ENCODE data around the gene PHF21B.
"Not testable (repeated sequence)": the region's sequence is repeated elsewhere in the genome, so short reads cannot be mapped to it uniquely, and the experiment has no call there.

Gene PHF21B

DNA sequence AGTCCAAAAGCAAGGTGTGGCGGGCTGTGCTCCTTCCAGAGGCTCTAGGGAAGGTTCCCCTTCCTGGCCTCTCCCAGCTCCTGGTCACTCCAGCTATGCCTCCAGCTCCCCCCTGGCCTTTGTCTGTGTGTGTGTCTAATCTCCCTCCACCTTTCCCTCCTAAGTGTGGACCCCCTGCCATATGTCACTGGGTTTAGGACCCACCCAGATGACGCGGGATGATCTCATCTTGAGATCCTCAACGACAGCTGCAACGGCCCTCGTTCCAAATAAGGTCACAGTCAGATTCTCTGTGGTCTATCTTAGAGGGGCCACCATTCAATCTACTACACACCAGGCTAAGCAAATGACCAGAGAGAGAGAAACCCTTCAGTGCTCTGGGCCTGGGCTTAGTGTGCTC, 149.5 kb downstream of the PHF21B start:
- Mint-ChIP-seq H3K27me3 (peaks cover 5 to 9% of the 10 kb centered on the region in 2 donors), H3K4me3 (no peak overlapping the region), H3K27ac (no peak overlapping the region), H3K36me3 (no peaks in the 10 kb centered on the region), H3K4me1 (no peaks in the 10 kb centered on the region), H3K9me3 (no peaks in the 10 kb centered on the region)
- no peak for DNase-seq
- no peak for ATAC-seq (replicated peaks)

GRCh38 chr22:44859641-44860040, 150.2 kb downstream of the PHF21B start:
- H3K27me3 Mint-ChIP-seq = peaks cover 5 to 9% of the 10 kb centered on the region in 2 donors
- H3K36me3 Mint-ChIP-seq = no peaks in the 10 kb centered on the region
- H3K4me3 Mint-ChIP-seq = no peak overlapping the region
- no peak overlapping the region for H3K27ac Mint-ChIP-seq
- H3K9me3 Mint-ChIP-seq = no peaks in the 10 kb centered on the region
- no peak for ATAC-seq (replicated peaks)
- no peaks in the 10 kb centered on the region for H3K4me1 Mint-ChIP-seq
- DNase-seq = no peak

DNA sequence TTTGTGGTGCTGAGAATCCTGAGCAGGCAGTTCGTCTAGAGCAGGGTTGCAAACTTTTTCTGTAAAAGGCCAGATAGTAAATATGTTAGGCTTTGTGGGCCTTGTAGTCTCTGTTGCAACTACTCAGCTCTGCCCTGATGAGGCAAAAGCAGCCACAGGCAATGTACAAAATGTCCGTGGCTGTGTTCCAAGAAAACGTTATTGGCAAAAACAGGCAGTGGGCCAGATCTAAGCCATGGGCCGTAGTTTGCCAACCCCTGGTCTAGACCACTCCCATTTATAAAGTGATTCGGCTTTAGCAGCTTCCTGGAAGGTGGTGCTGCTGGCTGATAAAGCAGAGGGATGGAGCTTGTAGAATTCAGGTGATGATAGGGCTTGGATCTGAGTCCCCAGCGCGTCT, 151.0 kb downstream of the PHF21B start:
- not testable (repeated sequence) for H3K9me3 Mint-ChIP-seq; ATAC-seq (replicated peaks); H3K27me3 Mint-ChIP-seq; H3K36me3 Mint-ChIP-seq; H3K4me1 Mint-ChIP-seq; H3K4me3 Mint-ChIP-seq; H3K27ac Mint-ChIP-seq; DNase-seq

GRCh38 chr22:44855855-44856254, 153.9 kb downstream of the PHF21B start:
- Mint-ChIP-seq H3K27ac (no peak overlapping the region), H3K9me3 (no peaks in the 10 kb centered on the region), H3K36me3 (no peaks in the 10 kb centered on the region), H3K4me3 (no peak overlapping the region), H3K4me1 (no peaks in the 10 kb centered on the region), H3K27me3 (peaks cover 0 to 12% of the 10 kb centered on the region in 2 donors)
- ATAC-seq (replicated peaks) (no peak), DNase-seq (no peak)

DNA sequence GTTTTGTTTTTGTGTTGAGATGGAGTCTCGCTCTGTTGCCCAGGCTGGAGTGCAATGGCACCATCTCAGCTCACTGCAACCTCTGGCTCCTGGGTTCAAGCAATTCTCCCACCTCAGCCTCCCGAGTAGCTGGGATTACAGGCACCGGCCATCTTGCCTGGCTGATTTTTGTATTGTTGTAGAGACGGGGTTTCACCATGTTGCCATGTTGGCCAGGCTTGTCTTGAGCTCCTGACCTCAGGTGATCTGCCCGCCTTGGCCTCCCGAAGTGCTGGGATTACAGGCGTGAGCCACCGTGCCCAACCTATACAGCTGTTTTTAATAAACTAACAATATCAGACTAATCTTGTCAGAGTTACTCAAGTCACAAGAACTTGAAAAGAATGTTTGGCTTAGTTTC, 155.2 kb downstream of the PHF21B start:
- not testable (repeated sequence) for DNase-seq; ATAC-seq (replicated peaks); H3K4me1 Mint-ChIP-seq; H3K4me3 Mint-ChIP-seq; H3K36me3 Mint-ChIP-seq; H3K27ac Mint-ChIP-seq; H3K9me3 Mint-ChIP-seq
- peaks cover 0 to 12% of the 10 kb centered on the region in 2 donors for H3K27me3 Mint-ChIP-seq

GRCh38 chr22:44850946-44851345, 158.9 kb downstream of the PHF21B start:
- no peaks in the 10 kb centered on the region for H3K4me1 Mint-ChIP-seq
- H3K27me3 Mint-ChIP-seq = peaks cover 0 to 8% of the 10 kb centered on the region in 2 donors
- H3K9me3 Mint-ChIP-seq = no peaks in the 10 kb centered on the region
- no peak overlapping the region for H3K4me3 Mint-ChIP-seq
- H3K27ac Mint-ChIP-seq = no peak overlapping the region
- DNase-seq = no peak
- ATAC-seq (replicated peaks) = no peak
- no peaks in the 10 kb centered on the region for H3K36me3 Mint-ChIP-seq

DNA sequence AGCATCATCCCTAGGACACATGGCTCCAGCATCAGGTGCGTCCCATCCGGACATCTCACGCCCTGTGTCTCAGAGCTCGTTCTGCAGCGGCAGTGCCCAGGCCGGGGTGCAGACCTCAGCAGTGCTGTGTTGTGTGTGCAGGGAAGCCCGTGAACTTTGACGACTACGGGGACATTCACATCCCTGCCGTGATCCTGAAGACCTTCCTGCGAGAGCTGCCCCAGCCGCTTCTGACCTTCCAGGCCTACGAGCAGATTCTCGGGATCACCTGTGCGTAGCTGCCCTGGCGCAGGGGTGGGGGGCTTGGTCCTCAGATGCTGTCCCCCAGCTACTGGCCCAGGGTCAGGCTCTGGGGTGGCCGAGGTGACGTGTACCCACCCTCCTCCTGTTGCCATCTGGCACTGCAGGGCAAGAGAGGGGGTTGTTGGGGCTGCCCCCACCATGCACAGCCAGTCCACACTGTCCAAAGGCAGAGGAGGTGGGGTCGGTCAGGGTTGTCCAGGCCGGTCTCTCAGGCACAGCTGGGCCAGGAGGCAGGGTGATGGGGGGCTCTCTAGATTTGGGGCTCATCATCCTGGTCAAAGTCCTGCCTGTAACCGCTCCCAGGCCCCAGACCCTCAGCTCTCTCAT, 160.9 kb downstream of the PHF21B start:
- Mint-ChIP-seq H3K27me3 (peaks cover 0 to 8% of the 10 kb centered on the region in 2 donors), H3K4me3 (no peak overlapping the region), H3K4me1 (no peaks in the 10 kb centered on the region), H3K27ac (no peak overlapping the region), H3K36me3 (no peaks in the 10 kb centered on the region), H3K9me3 (peaks cover 5 to 6% of the 10 kb centered on the region in 2 donors)
- ATAC-seq (replicated peaks) (no peak), DNase-seq (no peak)

GRCh38 chr22:44848296-44848741, 161.5 kb downstream of the PHF21B start:
- H3K27ac Mint-ChIP-seq = no peak overlapping the region
- ATAC-seq (replicated peaks) (no peak), DNase-seq (no peak)
- H3K9me3 Mint-ChIP-seq = peaks cover 5 to 6% of the 10 kb centered on the region in 2 donors
- no peak overlapping the region for H3K4me3 Mint-ChIP-seq
- peaks cover 0 to 8% of the 10 kb centered on the region in 2 donors for H3K27me3 Mint-ChIP-seq
- H3K4me1 Mint-ChIP-seq = no peaks in the 10 kb centered on the region
- no peaks in the 10 kb centered on the region for H3K36me3 Mint-ChIP-seq

DNA sequence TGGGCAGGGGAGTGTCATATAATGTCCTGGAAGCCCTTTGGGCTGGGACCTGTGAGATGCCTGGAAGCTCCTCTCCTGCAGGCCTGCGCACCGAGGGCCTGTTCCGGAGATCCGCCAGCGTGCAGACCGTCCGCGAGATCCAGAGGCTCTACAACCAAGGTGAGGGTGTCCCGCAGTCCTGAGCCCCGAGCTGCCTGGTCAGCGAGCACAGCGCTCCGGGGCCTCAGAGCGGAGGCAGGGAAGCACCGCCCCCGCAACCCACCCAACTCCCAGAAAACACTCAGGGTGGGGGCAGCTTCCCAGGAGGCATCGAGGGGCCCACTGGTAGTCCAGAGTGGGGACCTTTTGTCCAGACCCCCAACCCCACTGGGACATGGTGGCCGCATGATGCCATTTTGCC, 161.9 kb downstream of the PHF21B start:
- H3K36me3 Mint-ChIP-seq = no peaks in the 10 kb centered on the region
- DNase-seq = no peak
- no peaks in the 10 kb centered on the region for H3K4me1 Mint-ChIP-seq
- no peak for ATAC-seq (replicated peaks)
- peaks cover 5 to 6% of the 10 kb centered on the region in 2 donors for H3K9me3 Mint-ChIP-seq
- peaks cover 0 to 8% of the 10 kb centered on the region in 2 donors for H3K27me3 Mint-ChIP-seq
- no peak overlapping the region for H3K4me3 Mint-ChIP-seq
- H3K27ac Mint-ChIP-seq = no peak overlapping the region

- H3K4me3 Mint-ChIP-seq = no peak overlapping the region
- DNase-seq (no peak), ATAC-seq (replicated peaks) (no peak)
Observed at GRCh38 chr22:44847380-44847779, 162.4 kb downstream of the PHF21B start.

GRCh38 chr22:44846726-44847275, 163.0 kb downstream of the PHF21B start:
- H3K9me3 Mint-ChIP-seq = peaks cover 5 to 6% of the 10 kb centered on the region in 2 donors
- no peak overlapping the region for H3K4me3 Mint-ChIP-seq
- DNase-seq (no peak), ATAC-seq (replicated peaks) (no peak)
- no peaks in the 10 kb centered on the region for H3K4me1 Mint-ChIP-seq
- no peaks in the 10 kb centered on the region for H3K36me3 Mint-ChIP-seq
- H3K27ac Mint-ChIP-seq = no peak overlapping the region
- H3K27me3 Mint-ChIP-seq = peaks cover 0 to 3% of the 10 kb centered on the region in 2 donors

More at GRCh38 chr22:44847380-44847779, 162.4 kb downstream of the PHF21B start:
- H3K9me3 Mint-ChIP-seq = peaks cover 5 to 6% of the 10 kb centered on the region in 2 donors
- H3K36me3 Mint-ChIP-seq = no peaks in the 10 kb centered on the region
- H3K27ac Mint-ChIP-seq = no peak overlapping the region
- no peaks in the 10 kb centered on the region for H3K4me1 Mint-ChIP-seq
- H3K27me3 Mint-ChIP-seq = peaks cover 0 to 5% of the 10 kb centered on the region in 2 donors

- DNase-seq (no peak), ATAC-seq (replicated peaks) (no peak)
- no peak overlapping the region for H3K4me3 Mint-ChIP-seq
- H3K4me1 Mint-ChIP-seq = no peaks in the 10 kb centered on the region
- H3K27me3 Mint-ChIP-seq = no peaks in the 10 kb centered on the region
- no peaks in the 10 kb centered on the region for H3K36me3 Mint-ChIP-seq
- H3K9me3 Mint-ChIP-seq = peaks cover 5 to 6% of the 10 kb centered on the region in 2 donors
- H3K27ac Mint-ChIP-seq = no peak overlapping the region
Observed at GRCh38 chr22:44845796-44846720, 163.7 kb downstream of the PHF21B start.

DNA sequence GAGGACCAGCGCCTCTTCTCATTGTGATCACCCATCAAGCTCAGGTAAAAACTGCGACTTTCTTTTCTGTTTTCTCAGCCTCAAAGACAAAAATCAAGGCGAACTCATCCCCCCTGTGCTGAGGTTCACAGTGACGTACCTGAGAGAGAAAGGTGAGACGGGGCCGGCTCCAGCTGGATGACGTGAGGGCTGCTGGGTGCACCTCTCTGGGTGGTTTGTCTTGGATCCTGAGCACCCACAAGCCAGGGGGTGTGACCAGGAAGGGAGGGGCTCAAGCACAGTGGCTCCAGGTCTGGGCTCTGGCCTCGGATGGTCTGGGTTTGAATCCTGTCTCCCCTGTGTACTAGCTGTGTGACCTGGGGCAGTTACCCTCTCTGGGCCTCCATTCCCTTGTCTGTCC, 164.6 kb downstream of the PHF21B start:
- H3K27ac Mint-ChIP-seq = no peak overlapping the region

DNA sequence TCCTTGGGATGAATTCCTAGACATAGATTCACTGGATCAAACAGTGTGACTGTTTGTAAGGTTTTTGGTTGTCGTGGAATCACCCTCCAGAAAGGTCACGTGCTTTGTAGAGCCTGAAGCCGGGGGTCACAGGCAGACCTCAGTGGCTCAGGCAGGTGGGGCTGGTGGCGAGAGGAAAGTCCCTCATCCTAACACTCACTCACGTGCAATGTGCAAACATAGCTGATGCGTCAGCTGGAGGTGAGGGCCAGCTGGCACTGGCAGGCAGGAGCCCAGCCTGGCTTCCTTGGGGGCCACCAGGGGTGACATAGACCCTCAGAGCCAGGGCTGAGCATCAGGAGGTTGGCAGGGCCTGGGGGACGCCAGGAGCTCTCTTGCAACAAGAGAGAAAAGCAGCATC, 167.4 kb downstream of the PHF21B start:
- DNase-seq (no peak), ATAC-seq (replicated peaks) (no peak)
- peaks cover 0 to 7% of the 10 kb centered on the region in 2 donors for H3K27me3 Mint-ChIP-seq
- no peak overlapping the region for H3K27ac Mint-ChIP-seq
- H3K4me3 Mint-ChIP-seq = no peak overlapping the region
- peaks cover 5 to 6% of the 10 kb centered on the region in 2 donors for H3K9me3 Mint-ChIP-seq
- H3K4me1 Mint-ChIP-seq = no peaks in the 10 kb centered on the region
- H3K36me3 Mint-ChIP-seq = no peaks in the 10 kb centered on the region

More for the DNA sequence above, 164.6 kb downstream of the PHF21B start:
- no peak overlapping the region for H3K4me3 Mint-ChIP-seq
- peaks cover 5 to 6% of the 10 kb centered on the region in 2 donors for H3K9me3 Mint-ChIP-seq
- peaks cover 0 to 7% of the 10 kb centered on the region in 2 donors for H3K27me3 Mint-ChIP-seq
- no peaks in the 10 kb centered on the region for H3K36me3 Mint-ChIP-seq
- DNase-seq (no peak), ATAC-seq (replicated peaks) (no peak)
- H3K4me1 Mint-ChIP-seq = no peaks in the 10 kb centered on the region
